HPDE6-E6E7 (cell line): ENCODE data around the gene NTMT1.
A peak's percentile ranks its signal among the peaks of the same experiment; 100 is the strongest.
"Not testable (repeated sequence)": the region's sequence is repeated elsewhere in the genome, so short reads cannot be mapped to it uniquely, and the experiment has no call there.

Experiments used
- DNase-seq: peaks from one replicate; pipeline ENCODE4 v3.0.0; 2011; ENCODE audit warnings: missing footprints; ENCODE audit errors: extremely low spot score

The NTMT1 gene

DNA sequence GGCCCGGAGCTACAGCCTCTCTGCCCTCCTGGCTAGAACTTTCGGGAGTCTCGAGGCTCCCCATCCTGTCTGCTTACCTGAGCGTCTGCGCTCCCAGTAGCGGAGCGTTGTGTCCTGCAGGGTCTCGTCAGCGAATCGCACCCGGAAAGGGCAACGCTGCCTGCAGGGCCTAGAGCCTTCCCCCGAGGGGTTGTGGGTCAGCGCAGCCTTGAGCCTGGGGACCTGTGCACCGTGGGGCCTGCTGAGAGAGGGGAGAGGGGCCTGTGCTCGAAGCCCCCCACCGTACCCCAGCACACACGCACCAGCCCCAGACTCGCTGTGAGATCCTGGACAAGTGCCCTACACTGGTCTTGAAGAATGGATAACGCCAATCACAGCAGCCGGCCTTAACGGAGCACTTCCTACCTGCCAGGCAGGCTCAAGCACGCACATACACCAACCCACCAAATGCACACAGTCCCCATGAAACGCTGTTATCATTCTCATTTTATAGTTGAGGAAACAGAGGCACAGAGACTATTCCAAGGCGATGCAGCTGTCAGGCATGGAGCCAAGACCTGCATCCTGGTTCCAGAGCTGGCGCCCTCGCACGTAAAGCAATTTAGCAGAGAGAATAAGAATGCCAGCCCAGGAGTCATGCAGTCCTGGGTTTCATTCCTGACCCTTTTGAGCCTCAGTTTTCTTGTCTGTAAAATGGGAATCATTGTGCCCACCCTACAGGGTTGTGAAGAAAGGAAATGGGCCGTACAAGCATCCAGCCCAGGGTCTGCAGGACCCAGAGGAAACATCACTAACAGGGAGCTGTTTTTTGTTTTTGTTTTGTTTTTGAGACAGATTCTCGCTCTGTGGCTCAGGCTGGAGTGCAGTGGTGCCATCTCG lies 10.3 kb upstream of the NTMT1 start:
- no peak for DNase-seq

GRCh38 chr9:129617167-129617566 lies 8.8 kb upstream of the NTMT1 start:
- no peak for DNase-seq

GRCh38 chr9:129619787-129620668 lies 5.9 kb upstream of the NTMT1 start:
- no peak for DNase-seq

GRCh38 chr9:129620669-129621295 lies 5.2 kb upstream of the NTMT1 start, which contains the start of gene C9orf50:
Gene C9orf50, minus strand, starts transcription at chr9:129621101. Its CDS starts 527 bp downstream, at chr9:129620574.
- DNase-seq, result no peak

- no peak for DNase-seq
These were observed 2.6 kb upstream of the NTMT1 start for GRCh38 chr9:129623331-129623730.

GRCh38 chr9:129624168-129624759 lies 1.7 kb upstream of the NTMT1 start:
- DNase-seq, result peak; percentile 63

DNA sequence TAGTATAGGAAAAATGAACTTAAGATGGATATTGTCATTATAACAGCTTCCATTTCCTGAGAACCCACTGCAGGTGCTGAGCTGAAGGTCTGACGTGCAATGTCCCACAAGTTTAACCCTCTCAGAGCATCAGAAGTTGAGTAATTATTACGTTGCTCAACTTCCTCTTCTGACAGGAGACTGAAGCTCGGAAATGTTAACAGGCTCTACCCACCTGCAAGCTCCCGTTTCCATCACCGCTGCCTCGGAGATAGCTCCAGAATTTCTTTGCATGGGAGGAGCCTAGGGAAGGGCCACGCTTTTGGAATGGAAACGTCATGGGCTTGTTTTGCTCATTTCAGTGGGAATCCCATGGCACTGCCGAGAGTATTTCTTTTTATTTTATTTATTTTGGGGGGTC lies 1.0 kb upstream of the NTMT1 start:
- DNase-seq, result no peak

- no peak for DNase-seq
These were observed 792 bp downstream of the NTMT1 start for GRCh38 chr9:129626625-129627284.

DNA sequence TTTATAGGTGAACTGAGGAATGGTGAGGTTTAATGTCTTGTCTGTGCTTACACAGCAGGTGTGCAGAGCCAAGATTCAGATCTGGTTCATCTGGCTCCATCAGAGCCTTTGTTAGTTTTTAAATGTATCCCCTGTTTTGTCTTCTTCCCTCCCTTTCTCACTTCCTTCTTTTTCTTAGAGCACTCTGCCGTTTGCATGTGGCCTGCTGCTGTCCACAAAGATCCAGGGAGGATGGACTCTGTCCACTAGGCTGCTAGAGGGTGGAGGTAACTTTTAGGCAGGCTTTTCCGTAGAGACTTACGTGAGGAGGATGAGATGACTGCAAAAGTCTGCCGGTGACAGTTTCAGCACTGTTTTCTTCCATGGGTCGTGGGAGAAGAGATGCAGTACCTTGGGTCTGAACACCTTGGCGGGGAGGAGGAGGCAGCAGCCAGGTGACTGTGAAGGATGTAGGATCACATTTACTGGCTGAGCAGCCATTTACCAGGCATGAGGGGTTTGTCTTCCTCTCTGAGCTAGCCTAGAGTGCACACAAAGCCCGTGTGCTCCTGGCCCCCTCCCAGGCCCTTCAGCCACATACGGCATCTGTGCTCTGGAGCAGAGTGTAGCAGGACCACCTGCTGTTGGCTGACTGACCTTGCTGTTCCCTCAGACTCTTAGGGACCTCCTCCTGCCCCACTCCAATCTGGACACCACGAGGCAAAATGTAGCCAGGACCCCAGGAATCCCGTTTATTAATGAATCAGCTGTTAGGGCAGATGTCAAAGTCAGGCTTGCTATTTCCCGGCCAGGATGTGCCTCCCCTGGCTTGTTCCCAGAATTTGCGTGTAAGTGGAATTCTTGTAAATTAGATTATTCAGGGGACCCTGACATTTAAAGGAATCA lies 1.8 kb downstream of the NTMT1 start:
- no peak for DNase-seq

- no peak for DNase-seq
These were observed 2.7 kb downstream of the NTMT1 start for GRCh38 chr9:129628709-129629108.

GRCh38 chr9:129629251-129629820 lies 3.4 kb downstream of the NTMT1 start:
- DNase-seq, result no peak

GRCh38 chr9:129630967-129631673 lies 5.2 kb downstream of the NTMT1 start:
- DNase-seq, result no peak

GRCh38 chr9:129631674-129632129 lies 5.7 kb downstream of the NTMT1 start:
- no peak for DNase-seq

GRCh38 chr9:129632460-129632859 lies 6.5 kb downstream of the NTMT1 start:
- no peak for DNase-seq

GRCh38 chr9:129633207-129633606 lies 7.2 kb downstream of the NTMT1 start:
- no peak for DNase-seq

DNA sequence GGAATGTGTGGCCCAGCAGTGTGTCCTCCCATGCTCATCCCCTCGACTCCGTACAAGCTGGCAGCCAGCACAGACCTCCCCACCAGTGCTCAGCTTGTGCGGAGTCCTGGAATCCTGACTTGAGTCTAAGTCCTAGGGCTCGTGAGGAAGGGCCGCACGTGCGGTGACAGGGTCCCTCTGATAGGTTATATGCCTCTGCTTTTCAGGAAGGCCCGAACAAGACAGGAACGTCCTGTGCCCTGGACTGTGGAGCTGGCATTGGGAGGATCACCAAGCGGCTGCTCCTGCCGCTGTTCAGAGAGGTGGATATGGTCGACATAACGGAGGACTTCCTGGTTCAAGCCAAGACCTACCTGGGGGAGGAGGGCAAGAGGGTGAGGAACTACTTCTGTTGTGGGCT lies 7.9 kb downstream of the NTMT1 start:
- no peak for DNase-seq

GRCh38 chr9:129635099-129636065 lies 9.4 kb downstream of the NTMT1 start:
- DNase-seq, result no peak

DNA sequence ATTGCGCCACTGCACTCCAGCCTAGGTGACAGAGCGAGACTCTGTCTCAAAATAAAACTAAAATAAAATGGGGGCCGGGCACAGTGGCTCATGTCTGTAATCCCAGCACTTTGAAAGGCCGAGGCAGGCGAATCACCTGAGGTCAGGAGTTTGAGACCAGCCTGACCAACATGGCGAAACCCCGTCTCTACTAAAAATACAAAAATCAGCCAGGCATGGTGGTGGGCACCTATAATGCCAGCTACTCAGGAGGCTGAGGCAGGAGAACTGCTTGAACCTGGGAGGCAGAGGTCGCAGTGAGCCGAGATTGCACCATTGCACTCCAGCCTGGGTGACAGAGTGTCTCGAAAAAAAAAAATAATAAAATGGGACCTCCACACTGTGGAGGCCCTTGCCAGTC lies 10.4 kb downstream of the NTMT1 start:
- not testable (repeated sequence) for DNase-seq
